HT1080 (cell line): ENCODE data around the gene FMNL1. TPM values are rescaled to one million over a fixed set of nuclear protein-coding genes. Genes with fewer than 3 reads are reported as not detected.

Experiments used
- DNase-seq: peaks from one replicate; pipeline ENCODE4 v3.0.0-alpha.2; 2015; ENCODE audit warnings: low read depth
- total RNA-seq: library from RNA; depleted of rRNA; stranded (reverse); fragments of >200 nt; shearing (Covaris generic); gene quantifications from 2 replicates; pipeline ENCODE4 v1.2.3, GENCODE V29; 2014

Gene FMNL1
- total RNA-seq, 1 experiment from 2014 or later, result 64.3 TPM

- peak; percentile 46 for DNase-seq
These were observed 34.7 kb downstream of the FMNL1 start for GRCh38 chr17:45256114-45256966.

DNA sequence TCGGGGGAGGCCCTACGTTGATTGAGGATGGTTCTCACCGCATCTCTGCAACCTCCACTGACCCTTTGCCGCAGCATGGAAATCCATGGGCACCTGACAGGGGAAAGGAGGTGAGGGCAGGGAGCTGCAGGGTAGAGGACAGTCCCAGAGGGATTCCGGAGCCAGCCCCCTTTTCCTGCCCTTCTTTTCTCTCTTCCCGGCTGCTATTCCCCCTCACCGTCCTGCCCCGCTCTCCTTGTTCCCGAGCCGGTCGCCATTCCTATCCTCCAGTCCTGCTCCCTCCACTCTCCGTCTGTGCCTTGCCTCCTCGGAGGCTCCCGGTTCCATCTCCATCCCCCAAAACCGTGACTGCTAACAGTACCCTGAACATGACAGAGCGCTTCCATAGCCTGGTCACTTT lies 35.4 kb downstream of the FMNL1 start:
- no peak for DNase-seq

GRCh38 chr17:45258981-45259380 lies 37.3 kb downstream of the FMNL1 start:
- no peak for DNase-seq

DNA sequence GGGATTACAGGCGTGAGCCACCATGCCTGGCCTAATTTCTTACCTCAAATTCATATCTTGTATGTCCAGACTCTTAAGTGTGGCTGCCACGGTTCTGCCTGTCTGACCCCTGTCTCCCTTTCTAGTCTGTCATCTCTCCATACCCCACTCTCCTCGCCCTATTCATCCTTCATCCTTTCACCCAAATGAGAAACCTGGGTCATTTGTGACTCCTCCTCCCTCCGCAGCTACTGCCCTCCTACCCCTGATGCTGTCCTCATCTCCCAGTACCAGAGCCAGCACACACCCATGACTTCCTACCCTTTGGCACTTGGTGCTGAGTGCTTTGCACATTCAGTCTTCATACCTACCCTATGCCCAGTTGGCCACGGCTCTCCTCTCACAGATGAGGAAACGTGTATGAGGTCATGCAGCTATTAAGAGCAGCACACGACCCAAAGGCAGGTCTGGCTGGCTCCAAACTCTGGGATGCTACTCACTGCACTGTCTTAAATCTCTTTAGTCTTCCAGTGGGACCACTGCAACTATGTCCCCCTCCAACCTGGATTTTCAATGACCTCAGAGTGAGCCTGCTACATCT lies 38.6 kb downstream of the FMNL1 start:
- no peak for DNase-seq

DNA sequence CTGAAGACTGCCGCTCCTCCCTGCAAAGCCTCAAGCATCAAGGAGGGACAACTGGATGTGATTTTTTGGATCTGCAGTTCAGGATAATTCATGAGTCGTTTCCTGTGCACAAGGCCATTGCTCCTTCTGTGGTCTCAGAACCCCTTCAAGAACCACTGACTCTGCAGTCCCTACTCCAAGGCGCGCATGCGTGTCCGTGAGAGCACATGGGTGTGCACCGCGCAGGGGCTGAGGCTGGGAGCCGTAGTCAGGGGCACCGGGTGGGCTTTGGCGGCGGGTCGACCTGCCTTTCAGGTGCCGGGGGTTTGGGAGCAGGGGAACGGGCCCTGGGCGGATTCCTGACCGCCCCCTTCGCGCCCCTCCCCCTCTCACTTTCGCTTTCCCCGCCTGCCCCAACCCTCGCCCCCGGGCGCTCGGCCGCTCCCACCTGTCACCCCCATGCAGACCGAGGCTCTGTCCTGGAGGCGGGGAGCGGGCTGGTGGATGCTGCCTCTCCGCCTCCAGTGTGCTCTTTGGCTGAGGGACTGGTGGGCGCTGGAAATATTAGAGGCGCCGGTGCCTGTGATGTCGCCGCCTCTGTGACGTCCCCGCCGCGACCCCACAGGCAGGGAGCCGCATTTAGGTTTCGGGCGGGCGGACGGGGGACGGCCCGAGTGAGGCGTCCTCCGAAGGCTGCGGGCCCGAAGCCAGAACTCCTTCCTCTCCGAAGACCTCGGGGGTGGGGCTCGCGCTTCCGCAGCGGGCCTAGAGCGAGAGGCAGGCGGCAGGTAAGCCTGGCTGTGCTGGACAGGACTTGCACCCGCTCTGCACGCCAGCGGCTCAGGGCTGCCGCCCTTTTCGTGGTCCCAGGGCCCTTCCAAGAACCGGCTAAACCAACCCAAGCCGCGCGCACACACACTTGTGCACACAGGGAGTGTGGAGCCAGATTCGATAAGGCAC lies 40.2 kb downstream of the FMNL1 start, which contains the start of gene SPATA32:
Gene SPATA32, minus strand, starts transcription at position 518 of the 939 bp plus-strand sequence. Its CDS starts 78 bp downstream, at position 440.
- peak; percentile 52 for DNase-seq

GRCh38 chr17:45262516-45263476 lies 41.1 kb downstream of the FMNL1 start:
- no peak for DNase-seq

DNA sequence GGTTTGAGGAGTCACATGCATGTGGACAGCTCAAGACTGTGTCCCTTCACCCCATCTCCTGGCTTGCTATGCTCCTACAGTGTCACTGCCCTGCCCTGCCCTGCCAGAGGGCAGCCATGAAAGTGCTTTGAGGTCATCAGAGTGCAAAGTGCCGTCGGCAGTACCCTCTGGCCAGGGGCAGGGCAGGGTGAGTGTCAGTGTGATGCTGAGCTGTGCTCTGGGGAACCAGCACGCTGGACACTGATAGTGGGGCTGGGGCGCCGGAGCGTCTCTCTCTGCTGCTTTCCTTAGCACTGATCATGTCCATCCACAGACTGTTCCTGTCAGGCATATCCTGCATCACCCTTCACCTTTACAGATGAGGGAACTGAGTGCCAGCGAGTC lies 41.8 kb downstream of the FMNL1 start:
- no peak for DNase-seq

DNA sequence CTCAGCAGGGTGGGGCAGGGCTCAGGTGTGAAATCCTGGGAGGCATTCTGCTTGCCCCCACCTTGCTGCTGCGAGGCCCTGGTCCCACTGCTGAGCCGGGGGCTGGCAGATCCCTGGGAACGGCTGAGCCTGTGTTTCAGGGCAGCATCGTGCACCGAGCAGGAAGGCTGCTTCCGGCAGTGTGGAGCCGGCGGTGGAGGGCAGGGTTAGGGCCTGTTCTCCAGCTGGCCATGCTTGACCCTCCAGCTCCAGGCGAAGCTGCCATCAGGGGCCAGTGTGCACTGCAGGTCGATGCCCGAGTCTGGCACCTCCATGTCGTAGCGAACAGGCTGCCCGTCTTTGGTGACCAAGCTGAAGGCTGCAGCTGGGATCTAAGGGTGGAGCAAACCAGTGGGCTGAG lies 42.7 kb downstream of the FMNL1 start:
- no peak for DNase-seq

DNA sequence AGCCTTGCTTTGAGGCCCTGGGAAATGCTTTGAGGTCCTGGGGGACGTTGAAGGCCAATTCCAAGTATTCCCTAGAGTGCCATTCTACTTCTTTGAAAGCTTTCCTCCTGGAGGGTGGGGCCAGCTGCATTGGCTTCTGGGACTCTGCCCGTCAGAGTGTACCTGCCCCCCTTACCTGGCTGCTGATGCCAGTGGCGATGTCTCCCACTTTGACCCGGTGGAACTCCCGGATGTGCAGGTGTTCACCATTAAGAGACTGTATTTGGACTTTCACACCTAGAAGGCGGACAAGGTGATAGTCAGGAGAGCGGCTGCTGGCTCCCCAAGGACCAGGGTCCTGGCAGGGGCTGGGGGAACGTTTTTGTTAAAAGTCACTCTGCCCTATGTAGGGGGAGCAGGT lies 43.3 kb downstream of the FMNL1 start:
- no peak for DNase-seq

DNA sequence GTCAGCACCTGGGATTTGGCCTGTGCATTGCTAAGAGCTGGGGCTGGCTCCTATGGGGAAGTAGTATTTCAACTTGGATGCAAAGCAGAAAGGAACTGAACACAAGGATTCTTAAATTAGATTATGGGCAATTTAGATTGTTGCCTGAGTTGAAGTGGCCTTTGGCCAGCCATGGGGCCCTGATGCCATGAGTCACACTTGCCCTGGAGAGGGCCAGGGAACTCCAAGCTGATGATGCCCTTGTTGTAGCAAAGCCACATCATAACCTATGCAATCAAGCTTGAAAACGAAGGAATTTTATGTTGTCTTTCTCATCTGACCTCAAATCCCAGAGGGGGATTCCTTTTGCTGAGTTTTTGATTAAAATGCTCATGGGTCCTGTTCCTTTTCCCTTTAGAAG lies 44.1 kb downstream of the FMNL1 start:
- DNase-seq, result peak; percentile 50

- DNase-seq, result no peak
These were observed 44.8 kb downstream of the FMNL1 start for GRCh38 chr17:45266372-45266926.

DNA sequence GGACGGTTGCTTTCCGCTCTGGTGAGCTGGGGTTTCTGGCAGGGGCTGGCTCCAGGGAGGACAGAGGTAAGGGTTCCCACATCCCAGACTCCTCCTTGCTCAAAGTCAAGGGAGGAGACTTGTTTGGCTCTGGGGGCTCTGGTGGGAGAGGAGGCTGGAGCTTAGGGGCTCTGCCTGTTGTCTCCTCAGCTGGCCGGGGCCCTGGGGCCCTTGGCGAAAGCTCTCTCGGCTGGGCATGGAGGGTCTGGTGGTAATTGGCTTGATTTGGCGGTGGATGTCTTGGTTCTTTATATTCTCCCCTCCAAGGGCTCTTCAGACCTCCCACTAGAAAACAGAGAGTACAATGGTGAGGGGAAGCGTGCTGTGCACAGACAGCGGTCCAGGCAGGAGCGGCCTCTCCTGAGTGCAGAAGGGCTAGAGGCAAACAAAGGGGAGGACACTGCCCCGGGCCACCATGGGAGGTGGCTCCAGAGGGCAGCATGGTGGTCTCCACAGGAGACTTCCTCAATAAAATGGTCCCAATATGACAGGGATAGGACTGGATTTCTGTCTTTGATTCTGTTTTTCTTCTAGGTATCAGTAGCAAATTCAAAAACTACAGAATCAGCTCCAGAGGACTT lies 45.9 kb downstream of the FMNL1 start:
- no peak for DNase-seq

DNA sequence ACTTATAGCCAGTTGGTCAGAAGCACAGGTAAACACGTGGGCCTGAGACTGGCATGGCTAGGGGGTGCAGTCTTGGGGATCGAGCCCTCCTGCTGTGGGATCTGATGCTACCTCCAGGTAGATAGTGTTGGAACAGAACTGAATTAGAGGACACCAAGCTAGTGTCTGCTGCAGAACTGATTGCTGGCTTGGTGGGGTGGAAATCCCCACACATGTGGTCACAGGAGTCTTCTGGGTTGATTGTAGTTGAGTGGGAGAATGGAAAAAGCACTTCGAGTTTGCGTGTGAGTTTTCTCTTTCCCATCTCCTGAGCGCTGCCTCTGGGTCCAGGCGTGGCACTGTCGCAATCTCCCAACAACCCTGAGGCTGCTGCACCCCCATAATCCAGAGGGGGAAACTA lies 48.2 kb downstream of the FMNL1 start:
- no peak for DNase-seq

DNA sequence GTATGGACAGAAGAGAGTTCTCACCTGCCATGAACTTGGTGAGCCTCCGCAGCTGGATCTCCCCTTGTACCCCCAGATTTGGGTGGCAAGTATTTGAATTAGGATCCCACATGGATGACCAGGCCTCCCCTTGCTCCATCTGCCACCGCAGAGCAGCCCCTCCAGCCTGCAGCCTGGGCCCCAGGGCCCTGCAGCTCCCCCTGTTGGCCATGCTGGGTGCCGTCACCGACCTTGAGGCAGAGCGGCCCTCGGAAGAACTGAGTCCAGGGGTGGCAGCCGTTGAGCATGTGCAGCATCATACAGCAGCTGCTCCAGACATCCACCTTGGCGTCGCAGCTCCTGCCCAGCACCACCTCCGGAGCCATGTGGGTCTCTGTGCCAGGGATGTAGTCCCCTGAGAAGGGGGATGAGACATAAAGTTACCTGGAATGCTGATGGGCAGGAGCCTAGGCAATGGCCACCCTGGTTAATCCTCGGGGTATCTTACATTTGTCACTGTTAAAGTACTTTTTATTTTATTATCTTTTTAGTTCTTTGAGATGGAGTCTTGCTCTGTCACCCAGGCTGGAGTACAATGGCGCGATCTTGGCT lies 49.2 kb downstream of the FMNL1 start:
- no peak for DNase-seq

DNA sequence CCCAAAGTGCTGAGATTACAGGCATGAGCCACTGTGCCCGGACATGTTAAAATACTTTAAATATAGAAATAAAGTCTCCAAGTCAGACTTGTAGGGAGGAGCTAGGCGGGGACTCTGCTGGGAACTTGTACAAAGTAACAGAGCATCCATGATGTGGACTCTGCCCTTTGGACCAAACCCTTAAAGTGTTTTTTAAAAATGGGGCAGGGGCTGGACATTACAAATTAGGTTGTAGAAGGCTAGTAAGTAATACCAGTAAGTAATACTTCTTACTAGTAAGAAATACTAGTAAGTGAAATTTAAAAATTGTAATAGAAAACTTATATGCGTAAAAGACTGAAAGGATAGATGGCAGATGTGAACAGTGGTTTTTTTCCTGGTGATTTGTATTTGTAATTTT lies 49.9 kb downstream of the FMNL1 start:
- DNase-seq, result no peak

DNA sequence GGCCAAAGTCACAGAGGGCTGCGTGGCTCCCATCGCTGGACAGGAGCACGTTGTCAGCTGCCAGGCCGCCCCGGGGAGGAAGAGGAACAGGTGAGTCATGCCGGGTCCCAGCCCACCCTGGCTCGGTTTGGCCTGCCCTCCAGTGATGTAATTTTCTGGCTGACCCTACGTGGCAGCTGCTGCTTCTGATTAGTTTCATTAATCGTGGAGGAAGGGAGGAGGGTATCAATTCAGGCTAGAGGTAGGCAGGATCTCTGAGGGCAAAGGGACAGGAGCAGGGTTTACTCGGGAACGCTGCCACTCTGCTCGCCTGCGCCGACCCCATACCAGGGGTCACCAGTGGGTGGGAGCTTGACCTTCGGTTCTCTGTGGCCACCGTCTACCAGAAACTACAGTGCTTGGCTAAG lies 51.9 kb downstream of the FMNL1 start:
- DNase-seq, result no peak

GRCh38 chr17:45274033-45274432 lies 52.3 kb downstream of the FMNL1 start:
- DNase-seq, result no peak

DNA sequence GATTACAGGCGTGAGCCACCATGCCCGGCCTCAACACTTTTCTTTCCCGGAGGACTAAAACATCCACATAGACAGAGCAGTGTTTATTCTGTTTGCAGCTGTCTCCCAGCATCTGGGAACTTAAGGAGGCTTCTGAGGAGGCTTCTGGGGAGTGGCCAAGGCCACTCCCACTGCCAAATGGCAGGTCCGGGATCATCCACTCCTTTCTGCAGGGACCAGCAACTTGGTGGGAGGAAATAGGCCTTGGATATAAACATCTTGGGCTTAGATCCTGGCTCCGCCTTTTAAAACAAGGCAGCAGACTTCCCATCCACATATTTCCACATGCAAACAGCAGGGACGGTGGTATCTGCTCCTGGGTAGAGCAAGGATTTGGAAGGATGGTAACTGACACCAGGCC lies 54.3 kb downstream of the FMNL1 start:
- DNase-seq, result no peak

- peak; percentile 74 for DNase-seq
These were observed 55.6 kb downstream of the FMNL1 start for GRCh38 chr17:45277216-45277849.
